NOMO-1 (cell line): ENCODE data around the gene KIAA1671.

Experiments
- DNase-seq, 2 experiments: peaks; one replicate each; lab custom pipeline; 2025; ENCODE audit not compliant: unreplicated experiment in 2 of 2; lab: John Stamatoyannopoulos, UW

Gene KIAA1671

GRCh38 chr22:25007444-25008106 is 55.1 kb downstream of the KIAA1671 start:
- no peak for DNase-seq

- DNase-seq, result no peak
These were observed 56.1 kb downstream of the KIAA1671 start for GRCh38 chr22:25008666-25009065.

GRCh38 chr22:25012741-25013143 is 60.2 kb downstream of the KIAA1671 start:
- no peak for DNase-seq

- no peak for DNase-seq
These were observed 61.1 kb downstream of the KIAA1671 start for GRCh38 chr22:25013607-25014006.

- no peak for DNase-seq
These were observed 62.6 kb downstream of the KIAA1671 start for GRCh38 chr22:25014896-25015755.

GRCh38 chr22:25016311-25016710 is 63.8 kb downstream of the KIAA1671 start:
- no peak for DNase-seq

- DNase-seq, result no peak
These were observed 65.5 kb downstream of the KIAA1671 start for GRCh38 chr22:25018009-25018408.

- DNase-seq, result no peak
These were observed 67.1 kb downstream of the KIAA1671 start for GRCh38 chr22:25019427-25020184.

- no peak for DNase-seq
These were observed 68.9 kb downstream of the KIAA1671 start for GRCh38 chr22:25021409-25021808.

- no peak for DNase-seq
These were observed 69.6 kb downstream of the KIAA1671 start for GRCh38 chr22:25021976-25022711.

- no peak for DNase-seq
These were observed 71.4 kb downstream of the KIAA1671 start for GRCh38 chr22:25023879-25024278.

- no peak for DNase-seq
These were observed 72.4 kb downstream of the KIAA1671 start for GRCh38 chr22:25024895-25025294.

GRCh38 chr22:25025491-25026400 is 73.2 kb downstream of the KIAA1671 start:
- DNase-seq, result peak; percentile 47 to 49

GRCh38 chr22:25027043-25027906 is 74.8 kb downstream of the KIAA1671 start:
- no peak for DNase-seq

GRCh38 chr22:25027959-25028840 is 75.7 kb downstream of the KIAA1671 start:
- DNase-seq, result no peak

GRCh38 chr22:25028841-25029141 is 76.3 kb downstream of the KIAA1671 start:
- no peak for DNase-seq

- no peak for DNase-seq
These were observed 76.7 kb downstream of the KIAA1671 start for GRCh38 chr22:25029181-25029580.

GRCh38 chr22:25030636-25031035 is 78.1 kb downstream of the KIAA1671 start:
- DNase-seq, result no peak
